T47D (cell line): ENCODE measurements around the gene DCST2.

ENCODE experiments used
- DNase-seq, 2 experiments: peaks; one replicate each; pipeline versions ENCODE4 v3.0.0 to v3.0.0-alpha.2; 2011 to 2012; ENCODE audit warnings: low read depth in 1 of 2, low spot score in 1 of 2
- JUND ChIP-seq: IDR thresholded peaks from 2 replicates; pipeline ENCODE4 v1.6.1; 2012; ENCODE audit warnings: low read depth
- in situ Hi-C: cut with HindIII; loops from 2 replicates; pipeline ENCODE4 v1.10.0; 2016; ENCODE audit warnings: low sequenced_read_pairs, low pct_unique_long_range_greater_than_20kb

The DCST2 gene

DNA sequence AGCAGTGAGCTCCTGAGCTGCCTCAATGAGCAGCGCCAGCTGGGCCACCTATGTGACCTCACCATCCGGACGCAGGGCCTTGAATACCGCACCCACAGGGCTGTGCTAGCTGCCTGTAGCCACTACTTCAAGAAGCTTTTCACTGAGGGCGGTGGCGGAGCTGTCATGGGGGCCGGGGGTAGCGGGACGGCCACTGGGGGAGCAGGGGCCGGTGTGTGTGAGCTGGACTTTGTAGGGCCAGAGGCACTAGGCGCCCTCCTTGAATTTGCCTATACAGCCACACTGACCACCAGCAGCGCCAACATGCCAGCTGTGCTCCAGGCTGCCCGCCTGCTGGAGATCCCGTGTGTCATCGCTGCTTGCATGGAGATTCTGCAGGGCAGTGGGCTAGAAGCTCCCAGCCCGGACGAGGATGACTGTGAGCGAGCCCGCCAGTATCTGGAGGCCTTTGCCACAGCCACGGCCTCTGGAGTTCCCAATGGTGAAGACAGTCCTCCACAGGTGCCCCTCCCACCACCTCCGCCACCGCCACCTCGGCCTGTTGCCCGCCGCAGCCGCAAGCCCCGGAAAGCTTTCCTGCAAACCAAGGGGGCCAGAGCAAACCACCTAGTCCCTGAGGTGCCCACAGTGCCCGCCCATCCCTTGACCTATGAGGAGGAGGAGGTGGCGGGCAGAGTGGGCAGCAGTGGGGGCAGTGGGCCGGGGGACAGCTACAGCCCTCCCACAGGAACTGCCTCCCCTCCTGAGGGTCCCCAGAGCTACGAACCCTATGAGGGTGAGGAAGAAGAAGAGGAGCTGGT is 18.7 kb downstream of the DCST2 start:
- TF ChIP-seq JUND = no peak
- DNase-seq = no peak
- in situ Hi-C loops = no loop called here

DNA sequence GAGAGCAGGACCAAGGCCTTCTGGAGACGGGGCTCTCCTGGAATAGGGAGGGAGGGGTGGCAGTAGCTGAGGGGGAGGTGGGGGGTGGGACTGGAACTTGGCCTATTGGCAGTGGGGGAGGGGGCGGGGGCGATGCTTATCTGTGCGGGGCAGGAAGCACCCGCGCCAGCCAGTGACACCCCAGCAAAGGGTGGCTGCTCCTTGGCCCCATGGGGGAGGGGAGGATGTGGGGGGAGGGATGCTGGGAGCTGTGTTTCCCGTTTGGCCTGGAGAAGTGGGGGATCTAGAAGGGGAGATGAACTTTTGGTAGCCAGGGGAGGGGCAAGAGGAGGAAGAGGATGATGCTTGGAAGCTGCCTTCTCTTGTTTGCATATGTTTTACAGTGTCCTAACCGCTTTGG is 19.9 kb downstream of the DCST2 start:
- no peak for DNase-seq
- no peak for TF ChIP-seq JUND
- in situ Hi-C loops = no loop called here

DNA sequence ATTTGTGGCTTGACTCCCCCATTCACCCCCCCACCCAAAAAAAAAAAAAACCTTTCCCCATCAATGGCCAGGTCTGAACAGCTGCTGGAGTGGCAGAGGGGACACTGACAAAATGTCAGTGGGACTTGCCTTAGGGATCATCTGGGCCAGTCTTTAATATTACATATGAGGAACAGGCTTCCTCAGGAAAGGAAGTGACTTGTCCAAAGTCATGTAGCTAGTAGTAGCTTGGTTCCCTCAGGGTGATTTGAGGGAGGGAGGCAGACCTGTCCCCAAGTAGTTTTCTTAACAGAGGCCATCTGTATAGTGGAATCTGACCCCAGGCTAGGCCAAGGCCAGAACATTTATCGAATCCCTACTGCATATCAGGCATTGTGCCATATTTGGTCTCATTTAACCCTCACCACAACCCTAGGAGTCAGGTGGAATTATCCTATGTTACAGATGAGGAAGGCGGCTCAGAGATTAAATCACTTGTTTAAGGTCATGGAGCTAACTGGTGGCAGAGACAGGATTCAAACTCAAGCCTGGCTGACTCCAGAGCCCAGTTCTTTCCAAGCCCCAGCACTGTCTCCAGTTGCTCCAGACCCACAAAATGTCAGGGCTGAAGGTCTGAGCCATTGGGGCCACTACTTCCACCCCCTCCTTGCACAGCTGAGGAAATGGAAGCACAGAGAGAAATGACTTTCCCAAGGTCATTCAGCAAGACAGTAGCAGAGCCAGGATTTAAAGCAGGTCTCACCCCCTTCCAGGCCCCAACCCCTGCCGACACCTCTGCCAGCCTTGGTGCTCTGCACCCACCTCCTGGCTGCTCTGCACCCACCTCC is 20.6 kb downstream of the DCST2 start:
- no peak for TF ChIP-seq JUND
- no peak for DNase-seq
- in situ Hi-C loops = no loop called here

DNA sequence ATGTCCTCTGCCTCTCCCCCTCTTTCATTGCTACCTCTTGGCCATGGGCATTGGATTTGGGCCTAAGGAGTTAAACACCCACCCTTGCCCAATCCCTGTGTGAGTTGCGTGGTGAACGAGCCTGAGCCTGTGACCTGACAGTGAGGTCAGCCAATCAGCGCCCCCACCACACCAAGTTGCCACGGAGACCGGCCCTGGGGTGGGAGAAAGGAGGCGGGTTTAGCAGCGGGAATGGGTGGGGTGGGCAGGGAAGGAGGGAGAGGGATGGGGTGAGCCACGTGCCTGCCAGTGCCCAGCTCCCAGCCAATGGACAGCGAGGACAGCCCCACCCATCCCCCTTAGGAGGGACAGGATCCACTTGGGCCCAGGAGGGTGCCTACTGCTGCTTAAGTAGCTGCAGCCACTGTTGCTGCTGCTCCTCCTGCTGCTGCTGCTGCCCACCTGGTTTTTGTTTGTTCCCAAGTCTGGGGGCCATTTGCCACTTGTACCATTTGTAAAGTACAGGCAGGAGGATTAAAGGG is 21.5 kb downstream of the DCST2 start:
- peak; percentile 66 to 96 for DNase-seq
- in situ Hi-C loops = no loop called here
- no peak for TF ChIP-seq JUND

DNA sequence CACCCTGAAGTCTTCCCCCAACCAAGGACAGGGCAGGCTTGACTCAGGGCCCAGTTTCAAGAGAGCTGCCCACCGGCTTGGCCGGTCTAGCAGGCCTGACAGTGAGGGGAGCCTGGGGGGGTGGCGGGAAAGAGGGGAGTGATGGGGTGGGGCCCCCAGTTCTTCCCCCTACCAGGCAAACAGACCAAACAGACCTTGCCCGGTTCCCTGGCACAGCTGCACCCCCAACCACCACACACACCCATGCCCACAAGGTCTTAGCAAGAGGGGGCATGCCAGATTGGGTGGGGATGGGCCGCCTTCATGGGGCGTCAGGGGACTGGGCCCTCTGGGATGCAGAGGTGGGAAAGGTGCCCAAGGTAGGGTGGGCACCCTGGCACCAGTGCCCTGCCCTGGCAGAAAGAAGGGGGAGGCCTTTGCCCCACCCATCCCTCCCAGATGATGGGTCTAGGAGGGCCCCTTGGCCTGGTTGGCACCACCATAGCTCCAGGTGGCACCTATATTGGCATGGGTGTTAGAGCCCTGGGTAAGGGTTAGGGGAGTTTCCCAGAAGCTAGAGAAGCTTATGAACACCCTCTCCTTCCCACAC is 22.1 kb downstream of the DCST2 start:
- no peak for TF ChIP-seq JUND
- peak in 1 of 2 experiments; percentile 64 for DNase-seq
- in situ Hi-C loops = no loop called here

DNA sequence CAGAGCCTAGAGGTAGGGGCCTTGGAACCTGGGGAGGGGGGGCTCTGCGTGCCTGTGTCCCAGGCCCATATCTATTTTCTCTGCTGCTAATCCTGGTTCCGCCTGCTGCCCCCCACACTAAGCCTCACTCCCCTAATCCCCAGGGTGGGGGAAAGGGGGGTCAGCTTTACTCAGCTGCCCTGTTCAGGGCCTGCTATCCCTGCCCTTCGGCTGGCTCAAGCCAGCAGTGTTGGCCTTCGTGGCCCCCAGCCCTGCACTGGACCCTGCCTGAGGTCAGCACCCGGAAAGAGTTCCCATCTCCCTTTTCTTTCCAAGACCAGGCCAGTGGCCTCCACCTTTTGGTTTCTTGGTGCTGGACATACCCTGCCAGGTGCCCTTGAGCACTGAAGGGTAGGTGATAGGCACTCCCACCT is 22.6 kb downstream of the DCST2 start:
- TF ChIP-seq JUND = no peak
- in situ Hi-C loops = no loop called here

DNA sequence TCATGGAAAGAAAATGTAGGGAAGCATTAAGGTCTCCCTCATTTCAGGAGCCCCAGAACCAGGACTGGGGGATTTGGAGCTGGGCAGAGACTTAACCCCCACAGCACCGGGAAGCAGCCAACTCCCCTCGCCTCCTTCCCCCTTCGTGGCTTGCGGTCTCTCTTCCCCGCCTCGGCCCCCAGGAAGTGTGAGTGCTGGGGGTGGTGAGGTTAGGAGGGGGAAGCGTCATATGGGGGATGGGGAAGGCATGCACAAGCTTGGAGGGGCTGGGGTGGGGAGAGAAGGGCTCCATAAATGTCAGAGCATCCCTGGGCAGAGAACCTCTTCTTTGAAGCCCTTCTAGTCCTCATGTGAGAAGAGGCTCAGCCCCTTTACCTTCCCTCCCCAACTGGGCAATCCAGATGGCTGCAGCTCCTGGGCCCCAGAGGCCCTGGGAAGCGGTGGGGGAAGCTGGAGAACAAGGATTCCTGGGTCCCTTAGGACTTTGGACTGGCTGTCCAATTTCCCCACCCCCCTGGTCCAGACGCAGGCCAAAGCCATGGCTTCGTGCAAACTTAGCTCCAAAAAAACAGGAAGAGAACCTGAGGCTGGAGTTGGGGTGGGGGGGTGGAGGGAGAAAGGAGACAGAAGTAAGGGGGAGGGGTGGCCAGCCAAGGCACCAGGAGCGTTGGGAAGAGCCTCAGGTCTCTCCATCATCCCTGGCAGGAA is 23.2 kb downstream of the DCST2 start:
- DNase-seq = no peak
- no peak for TF ChIP-seq JUND
- in situ Hi-C loops = no loop called here

More for the DNA sequence above, 22.6 kb downstream of the DCST2 start:
- DNase-seq = no peak

DNA sequence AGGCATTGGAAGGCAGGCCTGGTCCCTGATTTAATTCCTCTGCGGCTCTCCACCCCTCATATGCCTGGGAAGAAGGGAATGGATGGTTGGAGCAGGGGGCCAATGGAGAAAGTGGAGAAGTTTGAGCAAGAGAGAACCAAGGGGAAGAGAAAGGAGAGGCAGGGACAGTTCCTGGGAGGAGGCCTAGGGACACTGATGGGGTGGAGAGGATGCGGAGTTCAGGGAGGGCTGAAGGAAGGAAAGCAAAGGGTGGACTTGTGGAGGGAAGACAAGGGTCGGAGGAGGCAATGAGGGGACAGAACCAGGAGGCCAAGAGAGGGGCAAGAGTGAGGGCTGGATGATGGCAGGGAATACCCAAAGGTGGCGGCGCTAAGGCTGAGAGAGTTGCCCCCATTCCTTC is 23.8 kb downstream of the DCST2 start:
- no peak for DNase-seq
- in situ Hi-C loops = no loop called here
- TF ChIP-seq JUND = no peak

DNA sequence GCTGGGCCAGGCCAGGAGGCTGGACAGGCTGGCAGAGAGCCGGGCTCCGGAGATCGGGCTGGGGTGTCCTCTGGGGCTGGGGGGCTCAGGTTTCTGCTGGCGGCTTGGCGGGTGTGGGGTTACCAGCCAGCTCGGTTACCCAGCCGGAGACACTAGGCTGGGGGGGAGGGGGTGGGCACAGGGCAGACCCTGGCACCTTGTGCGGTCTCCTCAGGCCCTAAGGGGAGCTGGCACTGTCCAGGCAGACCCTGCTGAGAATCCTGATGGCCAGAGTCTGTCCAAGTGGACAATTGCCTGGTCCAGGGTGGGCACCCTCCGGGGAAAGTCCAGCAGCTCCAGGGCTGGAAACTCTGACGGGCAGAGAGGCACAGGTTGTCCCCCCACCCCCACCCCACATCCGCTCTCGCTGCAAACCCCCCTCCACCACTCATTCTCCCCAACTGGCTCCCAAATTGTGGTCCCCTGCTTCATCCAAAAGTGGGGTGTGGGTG is 24.3 kb downstream of the DCST2 start:
- no peak for TF ChIP-seq JUND
- DNase-seq = no peak
- in situ Hi-C loops = no loop called here

DNA sequence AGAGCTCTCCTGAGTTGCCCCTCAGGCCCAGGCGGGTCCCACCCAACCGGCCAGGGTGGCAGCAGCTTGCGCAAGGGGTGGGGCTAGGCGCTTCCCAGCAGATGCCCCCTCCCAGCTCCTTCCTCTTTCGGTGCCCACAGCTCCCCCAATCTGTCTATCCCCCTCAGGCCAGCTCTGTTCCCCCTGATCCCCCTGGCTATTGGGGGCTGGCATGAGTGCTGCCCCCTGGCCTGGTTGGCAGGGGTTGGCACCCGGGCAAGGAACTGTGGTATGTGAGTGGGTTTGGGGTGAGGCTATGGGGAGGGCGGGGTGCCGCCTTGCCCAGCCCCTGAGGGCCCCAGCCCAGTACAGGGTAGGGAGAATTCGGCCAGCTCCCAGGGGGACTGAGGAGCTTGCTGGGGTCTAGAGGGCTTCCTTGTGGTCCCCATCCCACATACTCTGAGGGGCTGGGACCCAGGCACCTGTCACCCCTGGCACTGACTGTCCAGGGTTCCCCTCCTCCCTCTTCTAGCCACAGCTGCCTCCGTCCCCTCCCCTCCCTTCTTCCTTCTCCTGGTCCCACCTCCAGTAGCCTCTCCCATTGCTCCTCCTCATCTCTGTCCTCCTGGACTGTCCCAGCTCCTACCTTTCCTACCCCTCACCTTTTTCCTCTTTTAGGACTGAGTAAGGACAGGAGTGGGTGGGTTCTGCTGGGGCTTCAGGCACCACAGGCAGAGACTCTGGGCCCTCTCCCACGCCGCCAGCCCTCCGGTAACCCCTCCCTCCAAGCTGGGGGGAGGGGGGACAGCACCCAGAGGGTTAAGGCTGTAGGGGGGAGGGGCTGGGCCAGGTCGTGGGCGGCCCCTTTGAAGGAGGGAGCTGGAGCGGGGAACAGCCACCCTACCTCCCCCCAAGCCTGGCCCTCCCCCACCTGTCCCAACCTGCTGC is 25.3 kb downstream of the DCST2 start:
- no peak for TF ChIP-seq JUND
- DNase-seq = peak; percentile 60 to 80
- in situ Hi-C loops = no loop called here

DNA sequence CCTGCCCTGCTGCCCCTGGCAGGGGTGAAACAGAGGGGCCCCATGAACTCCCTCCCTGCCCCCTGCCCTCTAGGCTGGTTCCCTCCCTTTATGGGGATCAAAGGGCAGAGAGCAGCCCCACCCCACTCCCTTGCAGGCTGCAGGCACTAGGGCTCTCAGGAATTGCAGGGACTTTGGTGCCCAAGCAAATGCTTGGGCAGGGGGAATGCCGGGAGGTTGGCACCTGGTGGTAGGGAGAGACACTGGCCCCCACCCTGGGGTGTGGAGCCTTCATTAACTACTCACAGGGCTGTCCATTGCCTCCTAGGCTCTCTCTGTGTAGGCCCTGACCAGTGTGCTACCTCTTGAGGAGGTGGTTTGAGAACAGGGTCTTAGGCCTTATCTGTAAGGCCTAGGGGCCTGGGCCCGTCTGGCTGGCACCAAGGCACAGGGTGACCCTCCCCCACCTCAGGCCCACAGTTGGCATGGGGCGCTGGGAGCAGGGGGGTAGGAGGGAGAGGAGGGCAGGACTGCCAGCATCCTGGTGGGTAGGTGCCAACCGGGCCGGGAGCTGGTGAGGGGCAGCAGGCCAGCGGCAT is 26.2 kb downstream of the DCST2 start:
- in situ Hi-C loops = no loop called here
- DNase-seq = peak in 1 of 2 experiments; percentile 61
- no peak for TF ChIP-seq JUND
